IMR-90 (cell line): ENCODE results near the gene ALLC. TPM values are rescaled to one million over a fixed set of nuclear protein-coding genes. Genes with fewer than 3 reads are reported as not detected.

Source experiments
- ATAC-seq: fragments of 200-7000 bp; cut with Tn5 transposase; 2 replicates; pipeline ENCODE4 v1.9.1; 2020; ENCODE audit warnings: low read depth, mild to moderate bottlenecking, moderate library complexity
- BruUV-seq: library from RNA; stranded (reverse); fragments of 400-500 nt; replicated peaks from 2 replicates; lab custom pipeline; 2021; lab: Mats Ljungman, UMichigan
- CTCF ChIA-PET: fragments of 300-600 bp; formaldehyde crosslinking; extraction: SDS; loops from one replicate; lab custom pipeline; 2021; ENCODE audit warnings: antibody characterized with exemption; lab: Yijun Ruan, JAX
- POLR2A ChIA-PET: fragments of 300-600 bp; sonication (Branson Sonifier 250); formaldehyde crosslinking; loops from one replicate; lab custom pipeline; 2022; ENCODE audit warnings: antibody characterized with exemption; ENCODE audit not compliant: unreplicated experiment; lab: Charles Lee
- DNase-seq: peaks from one replicate; pipeline ENCODE4 v3.0.0; 2013
- H2AFZ ChIP-seq: replicated peaks from 2 replicates; pipeline ENCODE3; 2013; ENCODE audit warnings: low read length, mild to moderate bottlenecking; ENCODE audit not compliant: poor library complexity
- H2AK5ac ChIP-seq: 2 replicates; pipeline ENCODE4 v1.6.1; 2013; ENCODE audit warnings: low read depth, low read length, inconsistent platforms
- H2AK9ac ChIP-seq: replicated peaks from 2 replicates; pipeline ENCODE3; 2013; ENCODE audit warnings: mild to moderate bottlenecking, low read depth, low read length, moderate library complexity; ENCODE audit not compliant: poor library complexity
- H2BK120ac ChIP-seq: 2 replicates; pipeline ENCODE4 v1.6.1; 2013; ENCODE audit warnings: low read depth, low read length, inconsistent platforms
- H2BK15ac ChIP-seq: 3 replicates; pipeline ENCODE4 v1.6.1; 2013; ENCODE audit warnings: low read depth, low read length, inconsistent platforms
- H2BK20ac ChIP-seq: 2 replicates; pipeline ENCODE4 v1.6.1; 2013; ENCODE audit warnings: low read depth, mild to moderate bottlenecking, inconsistent platforms, low read length, moderate library complexity
- H2BK5ac ChIP-seq: 2 replicates; pipeline ENCODE4 v1.6.1; 2013; ENCODE audit warnings: mild to moderate bottlenecking, low read depth, low read length, inconsistent platforms; ENCODE audit not compliant: poor library complexity, severe bottlenecking
- H3K14ac ChIP-seq: replicated peaks from 2 replicates; pipeline ENCODE4 v1.6.1; 2013; ENCODE audit warnings: low read depth, low read length, inconsistent platforms
- H3K18ac ChIP-seq: 2 replicates; pipeline ENCODE4 v1.6.1; 2013; ENCODE audit warnings: low read depth, low read length, control low read depth
- H3K23ac ChIP-seq: 2 replicates; pipeline ENCODE4 v1.6.1; 2013; ENCODE audit warnings: low read depth, low read length, inconsistent platforms
- H3K27ac ChIP-seq: 2 replicates; pipeline ENCODE4 v1.5.1; 2013; ENCODE audit warnings: mild to moderate bottlenecking, control low read depth, low read length; ENCODE audit not compliant: insufficient read depth
- H3K27me3 ChIP-seq: 2 replicates; pipeline ENCODE4 v1.6.1; 2013; ENCODE audit warnings: low read length; ENCODE audit not compliant: control insufficient read depth, insufficient read depth
- H3K36me3 ChIP-seq: 2 replicates; pipeline ENCODE4 v1.6.1; 2013; ENCODE audit warnings: low read length, mixed read lengths; ENCODE audit not compliant: control insufficient read depth, insufficient read depth
- H3K4ac ChIP-seq: 2 replicates; pipeline ENCODE4 v1.6.1; 2013; ENCODE audit warnings: low read depth, low read length, inconsistent platforms
- H3K4me1 ChIP-seq: 2 replicates; pipeline ENCODE4 v1.6.1; 2013; ENCODE audit warnings: low read length, mixed read lengths; ENCODE audit not compliant: control insufficient read depth, insufficient read depth
- H3K4me2 ChIP-seq: 2 replicates; pipeline ENCODE4 v1.6.1; 2013; ENCODE audit warnings: low read depth, mild to moderate bottlenecking, control low read depth, low read length, moderate library complexity
- H3K4me3 ChIP-seq: 2 replicates; pipeline ENCODE4 v1.5.1; 2013; ENCODE audit warnings: low read depth, mild to moderate bottlenecking, control low read depth, low read length, moderate library complexity; ENCODE audit not compliant: insufficient read depth
- H3K56ac ChIP-seq: 2 replicates; pipeline ENCODE4 v1.6.1; 2013; ENCODE audit warnings: low read length, inconsistent platforms; ENCODE audit not compliant: insufficient read depth; ENCODE audit errors: extremely low read depth
- H3K79me1 ChIP-seq, 2 experiments: 2 replicates each; pipeline ENCODE4 v1.6.1; 2013; ENCODE audit warnings: low read length in 2 of 2, inconsistent platforms in 1 of 2, low read depth in 1 of 2
- H3K9ac ChIP-seq: 2 replicates; pipeline ENCODE4 v1.6.1; 2013; ENCODE audit warnings: low read depth, low read length, control low read depth
- H3K9me1 ChIP-seq: 2 replicates; pipeline ENCODE4 v1.6.1; 2013; ENCODE audit warnings: low read length, inconsistent platforms; ENCODE audit not compliant: insufficient read depth
- H3K9me3 ChIP-seq: 2 replicates; pipeline ENCODE4 v1.6.1; 2013; ENCODE audit warnings: low read length; ENCODE audit not compliant: control insufficient read depth, insufficient read depth
- H4K20me1 ChIP-seq: 2 replicates; pipeline ENCODE4 v1.6.1; 2013; ENCODE audit warnings: low read length, inconsistent platforms; ENCODE audit not compliant: insufficient read depth
- H4K5ac ChIP-seq: 2 replicates; pipeline ENCODE4 v1.6.1; 2013; ENCODE audit warnings: mild to moderate bottlenecking, low read depth, low read length, control low read depth
- H4K8ac ChIP-seq, 2 experiments: 2 replicates each; pipeline ENCODE4 v1.6.1; 2013; ENCODE audit warnings: low read depth in 2 of 2, low read length in 2 of 2, control low read depth in 1 of 2, inconsistent platforms in 1 of 2
- H4K91ac ChIP-seq: 2 replicates; pipeline ENCODE4 v1.6.1; 2013; ENCODE audit warnings: low read depth, low read length, inconsistent platforms; ENCODE audit not compliant: insufficient read depth
- BHLHE40 ChIP-seq: fragments of 150-350 bp; IDR thresholded peaks from 2 replicates; pipeline ENCODE4 v1.6.1; 2016; ENCODE audit warnings: mild to moderate bottlenecking, low read depth, low read length
- CTCF ChIP-seq: conservative IDR thresholded peaks from 2 replicates; pipeline ENCODE4 v1.5.1; 2012; ENCODE audit warnings: mild to moderate bottlenecking, low read depth, low read length, improper control_type of control experiment
- MXI1 ChIP-seq: IDR thresholded peaks from 2 replicates; pipeline ENCODE4 v1.6.1; 2012; ENCODE audit warnings: low read depth, mild to moderate bottlenecking, low read length, moderate library complexity, borderline replicate concordance
- RFX5 ChIP-seq: IDR thresholded peaks from 2 replicates; pipeline ENCODE4 v1.8.0; 2012; ENCODE audit warnings: low read depth, mild to moderate bottlenecking, low read length, moderate library complexity
- SMC3 ChIP-seq: fragments of 150-350 bp; IDR thresholded peaks from 2 replicates; pipeline ENCODE4 v1.6.1; 2016; ENCODE audit warnings: low read depth, mild to moderate bottlenecking, antibody characterized with exemption, low read length, moderate library complexity
- WGBS, 2 experiments: methylation state at CpG; one replicate each; pipeline versions ENCODE4 v1.1.5 to v1.1.7; 2013; ENCODE audit warnings: missing lambda C conversion rate in 2 of 2; ENCODE audit not compliant: insufficient read length in 1 of 2; ENCODE audit errors: extremely low coverage in 2 of 2; 5-methylcytosine and 5-hydroxymethylcytosine counted together
- dilution Hi-C: fragments of 300-500 bp; cut with HindIII; formaldehyde crosslinking; loops from one replicate; pipeline ENCODE4 v1.14.3; 2018; ENCODE audit warnings: low sequenced_read_pairs; ENCODE audit not compliant: unreplicated experiment
- in situ Hi-C: fragments of 300-500 bp; cut with MboI; formaldehyde crosslinking; loops from 3 replicates; pipeline ENCODE4 v1.14.3; 2019; ENCODE audit warnings: low sequenced_read_pairs, inconsistent platforms, mixed read lengths
- intact Hi-C: fragments of 100-400 bp; cut with micrococcal nuclease; formaldehyde crosslinking; loops from 2 replicates; pipeline ENCODE4 v1.10.0; 2022
- polyA plus RNA-seq, 3 experiments: library from polyadenylated mRNA; depleted of rRNA; stranded (reverse); fragments of >200 nt; gene quantifications; 2 replicates each; pipeline ENCODE4 v1.2.3, GENCODE V29; 2012; ENCODE audit warnings: low replicate concordance in 1 of 3
- total RNA-seq: library from RNA; depleted of rRNA; stranded (reverse); fragments of >200 nt; gene quantifications from 2 replicates; pipeline ENCODE4 v1.2.3, GENCODE V29; 2012

Gene ALLC
- total and polyA plus RNA-seq, 2 of the 4 experiments (the other 2 are of a cell fraction): not detected

- Histone ChIP-seq H3K4me1 (peaks cover 4% of the 10 kb centered on the region; the same call in 1 of the 2 replicates), H4K91ac (peak overlapping the region; percentile 16; the same call in 1 of the 2 replicates), H2BK20ac (no peak overlapping the region; the same call in 1 of the 2 replicates), H2BK15ac (no peak overlapping the region), H3K4me3 (peak overlapping the region; percentile 39; the same call in 1 of the 2 replicates), H2AK5ac (no peak overlapping the region), H3K27me3 (no peaks in the 10 kb centered on the region; the same call in 1 of the 2 replicates), H3K79me1 (no peaks in the 10 kb centered on the region), H3K27ac (peak overlapping the region; percentile 17; the same call in 1 of the 2 replicates), H3K23ac (0 out of 2 replicates have a peak overlapping the region, but pooled peaks have one; percentile 24), H3K4me2 (peak overlapping the region; percentile 78), H2BK120ac (peak overlapping the region; percentile 49; the same call in 1 of the 2 replicates), H2BK5ac (no peak overlapping the region), H4K20me1 (no peaks in the 10 kb centered on the region), H2AK9ac (no peak overlapping the region), H3K9me3 (no peaks in the 10 kb centered on the region), H3K9ac (peak overlapping the region; percentile 24; the same call in 1 of the 2 replicates), H3K9me1 (no peaks in the 10 kb centered on the region), H3K14ac (no peak overlapping the region), H3K4ac (peak overlapping the region; percentile 38; the same call in 1 of the 2 replicates), H3K36me3 (no peaks in the 10 kb centered on the region), H2AFZ (peak overlapping the region; percentile 80), H4K8ac (no peak overlapping the region; a peak in 1 of 4 replicates), H3K18ac (peak overlapping the region; percentile 28), H4K5ac (peak overlapping the region; percentile 58; the same call in 1 of the 2 replicates), H3K56ac (no peak overlapping the region)
- TF ChIP-seq BHLHE40: peak; percentile 72
- TF ChIP-seq RFX5: no peak
- TF ChIP-seq CTCF: no peak
- 0 out of 2 replicates have a peak, but pooled peaks have one; percentile 16 for TF ChIP-seq MXI1
- TF ChIP-seq SMC3: no peak
- in situ Hi-C loops: loop anchor here (25.0 kb wide), 1 partner anchor 1805 kb away; no protein-coding TSS in a partner anchor
- 0% methylated on average over 4 of the region's 23 CpGs; no CpG with 5 or more reads in 1 of the 2 experiments for WGBS, 2 experiments
- ChIA-PET POLR2A (no interaction called here), CTCF (interaction anchor here (1.0 kb wide), 1 partner anchor 61 kb away, joined by 3 read pairs; no protein-coding TSS in a partner anchor)
- intact Hi-C loops: no loop called here
- DNase-seq: peak; percentile 92
- no TSS peak for BruUV-seq
- ATAC-seq: peak; percentile 81
- dilution Hi-C loops: no loop called here
Measured at GRCh38 chr2:3667151-3667631, 9.2 kb downstream of the ALLC start.
